HG03108 (cell line): ENCODE data around the gene LYSMD3.
A peak's percentile ranks its signal among the peaks of the same experiment; 100 is the strongest.

ENCODE experiments used
- ATAC-seq: cut with Tn5 transposase; IDR thresholded peaks from one replicate; pipeline ENCODE4 v1.9.1; 2021; ENCODE audit warnings: moderate library complexity; ENCODE audit not compliant: unreplicated experiment

LYSMD3 gene

GRCh38 chr5:90548069-90548593 is 18.7 kb upstream of the LYSMD3 start:
- no peak for ATAC-seq

GRCh38 chr5:90547072-90547536 is 17.7 kb upstream of the LYSMD3 start:
- ATAC-seq, result no peak

- no peak for ATAC-seq
These were observed 16.9 kb upstream of the LYSMD3 start for GRCh38 chr5:90546216-90546837.

- ATAC-seq, result no peak
These were observed 16.1 kb upstream of the LYSMD3 start for GRCh38 chr5:90545511-90545910.

GRCh38 chr5:90542827-90543519 is 13.6 kb upstream of the LYSMD3 start:
- ATAC-seq, result no peak

GRCh38 chr5:90534922-90535321 is 5.5 kb upstream of the LYSMD3 start:
- no peak for ATAC-seq

GRCh38 chr5:90533794-90534193 is 4.4 kb upstream of the LYSMD3 start:
- ATAC-seq, result no peak

GRCh38 chr5:90530736-90531487 is 1.5 kb upstream of the LYSMD3 start:
- no peak for ATAC-seq

- peak; percentile 47 for ATAC-seq
These were observed 724 bp upstream of the LYSMD3 start for GRCh38 chr5:90529939-90530677.

- ATAC-seq, result no peak
These were observed 687 bp downstream of the LYSMD3 start for GRCh38 chr5:90528601-90529193.

- no peak for ATAC-seq
These were observed 10.3 kb downstream of the LYSMD3 start for GRCh38 chr5:90519081-90519480.

- ATAC-seq, result no peak
These were observed 10.7 kb downstream of the LYSMD3 start for GRCh38 chr5:90518661-90519060.

GRCh38 chr5:90514520-90514919 is 14.9 kb downstream of the LYSMD3 start:
- no peak for ATAC-seq

- no peak for ATAC-seq
These were observed 18.9 kb downstream of the LYSMD3 start for GRCh38 chr5:90510438-90510837.

GRCh38 chr5:90506221-90506620 is 23.2 kb downstream of the LYSMD3 start:
- ATAC-seq, result no peak

- ATAC-seq, result no peak
These were observed 24.6 kb downstream of the LYSMD3 start for GRCh38 chr5:90504743-90505142.

- ATAC-seq, result no peak
These were observed 25.8 kb downstream of the LYSMD3 start for GRCh38 chr5:90503596-90503995.

- no peak for ATAC-seq
These were observed 34.2 kb downstream of the LYSMD3 start for GRCh38 chr5:90495146-90495545.

GRCh38 chr5:90494043-90494442 is 35.3 kb downstream of the LYSMD3 start:
- no peak for ATAC-seq

GRCh38 chr5:90488791-90489190 is 40.6 kb downstream of the LYSMD3 start:
- ATAC-seq, result no peak

- ATAC-seq, result no peak
These were observed 44.8 kb downstream of the LYSMD3 start for GRCh38 chr5:90484540-90484939.
